Esophagus squamous epithelium (tissue), 5 donors: Measurements from ENCODE around the gene SETMAR. TPM values are rescaled to one million over a fixed set of nuclear protein-coding genes. Genes with fewer than 3 reads are reported as not detected.

Experiments used
- DNase-seq: peaks from one replicate; lab custom pipeline; 2025; lab: John Stamatoyannopoulos, UW
- H3K27ac ChIP-seq, 4 donors: fragments of 200-600 bp; sonication (generic); one replicate each; pipeline ENCODE4 v1.5.1; 2016 to 2019; ENCODE audit warnings: mild to moderate bottlenecking in 1 of 4
- H3K27me3 ChIP-seq, 4 donors: fragments of 200-600 bp; sonication (generic); 1 replicate in 3 of 4; 2 replicates in 1 of 4; pipeline versions ENCODE4 v1.5.1 to v1.6.0; 2017 to 2021; ENCODE audit warnings: antibody characterized with exemption in 1 of 4
- H3K36me3 ChIP-seq, 3 donors: fragments of 200-600 bp; sonication (generic); one replicate each; pipeline ENCODE4 v1.5.1; 2016 to 2019
- H3K4me1 ChIP-seq, 3 donors: fragments of 200-600 bp; sonication (generic); one replicate each; pipeline ENCODE4 v1.5.1; 2017 to 2019
- H3K4me3 ChIP-seq, 4 donors: fragments of 200-600 bp; sonication (generic); 1 replicate in 3 of 4; 2 replicates in 1 of 4; pipeline ENCODE4 v1.5.1; 2016 to 2019; ENCODE audit warnings: mild to moderate bottlenecking in 2 of 4, moderate library complexity in 1 of 4
- H3K9me3 ChIP-seq, 3 donors: fragments of 200-600 bp; sonication (generic); one replicate each; pipeline ENCODE4 v1.5.1; 2016 to 2019
- POLR2A ChIP-seq, 4 donors: fragments of 450-650 bp; IDR thresholded peaks; one replicate each; pipeline ENCODE4 v1.6.1; 2017; ENCODE audit warnings: antibody characterized with exemption in 4 of 4, mild to moderate bottlenecking in 4 of 4, moderate library complexity in 3 of 4
- WGBS, 2 donors: methylation state at CpG; one replicate each; pipeline ENCODE4 v1.1.5; 2018; 5-methylcytosine and 5-hydroxymethylcytosine counted together
- intact Hi-C: fragments of 100-400 bp; cut with DNase I; formaldehyde crosslinking; loops from one replicate; pipeline ENCODE4 v1.15.0; 2022
- total RNA-seq, 4 donors: library from RNA; depleted of rRNA; stranded (reverse); fragments of >200 nt; gene quantifications; one replicate each; pipeline ENCODE4 v1.1.0, GENCODE V29; 2016
- TF ChIP-seq, protein P1 (sequence below), 6 experiments: fragments of 450-650 bp in 4 of 6; fragments of 200-600 bp in 2 of 6; sonication (generic) in 2 of 6; IDR thresholded peaks; one replicate each; pipeline ENCODE4 v1.5.1; 2016 to 2019; ENCODE audit warnings: antibody characterized with exemption in 6 of 6, mild to moderate bottlenecking in 4 of 6, moderate library complexity in 4 of 6
- donor health status: DM: yes; HTN: yes; CAD: no.

SETMAR gene
- total RNA-seq, 4 donors from 2014 or later: 11.4 to 28.6 (median 16.0) TPM

DNA sequence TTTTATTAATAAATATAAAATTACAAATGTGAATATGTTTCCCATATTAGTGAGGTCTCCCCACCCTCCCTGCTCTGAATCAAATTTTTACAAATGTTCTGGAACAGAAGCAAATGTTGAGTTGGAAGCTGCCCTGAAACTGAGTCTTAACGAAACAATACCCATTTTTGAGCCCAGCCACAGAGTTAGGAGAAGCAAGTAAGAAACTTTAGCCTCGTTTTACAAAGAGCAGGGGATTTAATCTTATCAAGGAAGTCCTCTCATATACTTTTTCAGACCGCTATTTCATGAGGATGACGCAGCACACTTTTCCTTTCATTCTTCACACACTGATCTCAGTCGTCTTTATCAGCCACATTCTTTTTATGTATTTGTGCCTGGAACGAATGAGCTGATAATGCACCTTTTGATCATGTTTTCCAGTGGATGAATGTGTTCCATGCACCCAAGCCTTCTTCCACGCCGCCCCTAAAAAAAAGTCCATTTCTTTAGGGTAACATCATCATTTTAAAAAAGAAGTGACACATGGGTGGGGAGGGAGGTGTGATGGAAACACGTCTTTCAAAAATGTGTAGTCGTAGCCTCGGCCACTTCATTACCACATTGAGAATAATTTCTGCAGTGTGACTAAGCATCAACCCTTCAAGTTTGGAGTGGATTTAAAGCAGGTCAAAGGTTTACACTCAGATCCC lies 48.1 kb downstream of the SETMAR start:
- no peak for DNase-seq
- H3K9me3 ChIP-seq: no peaks in the 10 kb centered on the region
- intact Hi-C loops: loop anchor here (5.0 kb wide), 1 partner anchor 281 kb away; no protein-coding TSS in a partner anchor
- no peaks in the 10 kb centered on the region for H3K27me3 ChIP-seq
- no peaks in the 10 kb centered on the region for H3K36me3 ChIP-seq
- peak overlapping the region in 3 of 4 donors; percentile 25 to 37 (median 36) for H3K27ac ChIP-seq
- H3K4me1 ChIP-seq: peaks cover 0 to 11% (median 0%) of the 10 kb centered on the region in 3 donors
- 43% methylated on average over 11 of the region's 11 CpGs for WGBS, 2 donors
- TF ChIP-seq, protein P1, sequence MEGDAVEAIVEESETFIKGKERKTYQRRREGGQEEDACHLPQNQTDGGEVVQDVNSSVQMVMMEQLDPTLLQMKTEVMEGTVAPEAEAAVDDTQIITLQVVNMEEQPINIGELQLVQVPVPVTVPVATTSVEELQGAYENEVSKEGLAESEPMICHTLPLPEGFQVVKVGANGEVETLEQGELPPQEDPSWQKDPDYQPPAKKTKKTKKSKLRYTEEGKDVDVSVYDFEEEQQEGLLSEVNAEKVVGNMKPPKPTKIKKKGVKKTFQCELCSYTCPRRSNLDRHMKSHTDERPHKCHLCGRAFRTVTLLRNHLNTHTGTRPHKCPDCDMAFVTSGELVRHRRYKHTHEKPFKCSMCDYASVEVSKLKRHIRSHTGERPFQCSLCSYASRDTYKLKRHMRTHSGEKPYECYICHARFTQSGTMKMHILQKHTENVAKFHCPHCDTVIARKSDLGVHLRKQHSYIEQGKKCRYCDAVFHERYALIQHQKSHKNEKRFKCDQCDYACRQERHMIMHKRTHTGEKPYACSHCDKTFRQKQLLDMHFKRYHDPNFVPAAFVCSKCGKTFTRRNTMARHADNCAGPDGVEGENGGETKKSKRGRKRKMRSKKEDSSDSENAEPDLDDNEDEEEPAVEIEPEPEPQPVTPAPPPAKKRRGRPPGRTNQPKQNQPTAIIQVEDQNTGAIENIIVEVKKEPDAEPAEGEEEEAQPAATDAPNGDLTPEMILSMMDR (IDR thresholded peaks at IDR 0.05): no peak
- TF ChIP-seq POLR2A (IDR thresholded peaks at IDR 0.05): no peak
- H3K4me3 ChIP-seq: peak overlapping the region in 3 of 4 donors; percentile 11 to 46 (median 24)

DNA sequence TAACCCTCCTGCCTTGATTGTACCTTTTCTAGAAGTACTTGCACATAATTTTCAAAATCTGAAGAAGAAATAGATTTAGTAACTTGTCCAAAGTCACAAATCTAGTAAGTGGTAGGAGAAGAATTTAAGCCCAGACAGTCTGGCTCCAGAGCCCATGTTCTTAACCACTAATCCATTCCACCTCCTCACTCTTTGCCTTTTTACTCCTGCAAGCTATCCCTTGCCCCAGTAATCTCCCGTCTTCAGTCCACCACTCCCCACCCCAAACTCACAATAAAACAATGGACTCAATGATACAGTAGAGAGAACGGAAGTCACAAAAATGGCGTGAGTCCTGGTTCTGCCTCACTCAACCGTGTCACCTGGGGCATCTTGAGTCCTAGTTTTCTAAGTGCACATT lies 48.7 kb downstream of the SETMAR start:
- peaks cover 0 to 15% (median 0%) of the 10 kb centered on the region in 3 donors for H3K4me1 ChIP-seq
- TF ChIP-seq, protein P1 (IDR thresholded peaks at IDR 0.05): no peak
- TF ChIP-seq POLR2A (IDR thresholded peaks at IDR 0.05): no peak
- H3K9me3 ChIP-seq: no peaks in the 10 kb centered on the region
- peak overlapping the region in 1 of 4 donors; percentile 36 for H3K27ac ChIP-seq
- no peaks in the 10 kb centered on the region for H3K36me3 ChIP-seq
- 85 to 90% methylated on average over 4 of the region's 4 CpGs for WGBS, 2 donors
- intact Hi-C loops: loop anchor here (5.0 kb wide), 1 partner anchor 280 kb away; no protein-coding TSS in a partner anchor
- DNase-seq: no peak
- no peaks in the 10 kb centered on the region for H3K27me3 ChIP-seq
- no peak overlapping the region for H3K4me3 ChIP-seq

DNA sequence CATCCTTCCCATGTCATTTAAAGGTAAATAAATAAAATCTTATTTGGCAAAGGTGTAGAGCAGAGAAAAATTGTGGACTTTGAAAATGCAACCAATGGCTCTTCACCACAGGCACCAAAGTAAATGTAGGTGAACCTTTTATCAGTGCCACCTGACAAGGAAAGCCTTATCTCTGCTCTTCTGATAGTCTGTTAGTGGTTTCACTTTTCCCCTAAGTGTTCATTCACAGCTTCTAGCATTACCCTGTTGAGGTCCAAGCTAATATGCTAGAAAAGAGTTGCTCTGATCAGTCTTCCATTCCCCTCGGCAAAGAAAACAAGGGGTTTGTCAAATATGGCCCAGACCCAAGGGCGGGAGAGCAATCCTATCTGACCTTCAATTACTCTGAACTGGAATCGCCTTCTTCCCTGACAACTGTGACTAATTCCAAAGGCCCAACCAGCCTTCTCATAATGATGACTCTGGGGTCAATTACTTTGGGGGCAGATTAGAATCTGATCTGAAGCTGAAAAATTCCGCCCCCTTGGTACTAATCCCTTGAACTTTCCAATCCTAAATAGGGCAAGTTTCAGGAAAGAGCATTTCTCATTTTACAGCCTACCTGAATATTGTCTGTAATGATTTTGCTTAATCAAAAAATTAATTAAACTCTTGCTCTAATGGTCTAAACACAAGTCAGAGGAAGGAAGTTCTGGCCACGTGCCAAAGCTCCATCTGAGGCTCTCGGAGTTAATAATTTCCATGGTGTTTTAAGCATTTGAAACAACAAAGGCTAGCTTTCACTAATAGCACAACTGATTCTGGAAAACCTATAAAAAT lies 52.4 kb downstream of the SETMAR start:
- WGBS, 2 donors: 52 to 64% methylated on average over 6 of the region's 6 CpGs
- H3K9me3 ChIP-seq: no peaks in the 10 kb centered on the region
- TF ChIP-seq POLR2A (IDR thresholded peaks at IDR 0.05): no peak
- TF ChIP-seq, protein P1 (IDR thresholded peaks at IDR 0.05): no peak
- no peak overlapping the region for H3K27ac ChIP-seq
- intact Hi-C loops: no loop called here
- H3K36me3 ChIP-seq: no peaks in the 10 kb centered on the region
- DNase-seq: no peak
- H3K27me3 ChIP-seq: no peaks in the 10 kb centered on the region
- H3K4me3 ChIP-seq: no peak overlapping the region
- H3K4me1 ChIP-seq: peaks cover 0 to 15% (median 0%) of the 10 kb centered on the region in 3 donors

DNA sequence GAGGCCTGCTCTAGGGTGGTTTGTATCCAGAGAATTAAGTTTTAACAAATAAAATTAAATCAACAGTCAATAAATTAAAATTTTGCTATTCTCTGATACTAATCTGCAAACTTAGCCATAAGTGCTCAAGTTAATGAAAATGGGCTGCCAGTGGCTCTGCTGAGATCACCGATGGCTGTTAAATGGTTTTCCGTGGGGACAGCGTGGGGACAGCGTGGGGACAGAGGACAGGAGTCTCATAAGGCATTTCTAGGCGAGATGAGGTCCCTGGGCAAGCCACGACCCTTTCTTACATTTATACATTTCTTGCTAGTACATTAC lies 53.0 kb downstream of the SETMAR start:
- TF ChIP-seq POLR2A (IDR thresholded peaks at IDR 0.05): no peak
- TF ChIP-seq, protein P1 (IDR thresholded peaks at IDR 0.05): no peak
- Histone ChIP-seq H3K27me3 (no peaks in the 10 kb centered on the region), H3K36me3 (peaks cover 0 to 6% (median 0%) of the 10 kb centered on the region in 3 donors), H3K9me3 (no peaks in the 10 kb centered on the region), H3K4me1 (peaks cover 0 to 15% (median 0%) of the 10 kb centered on the region in 3 donors), H3K4me3 (no peak overlapping the region), H3K27ac (no peak overlapping the region)
- intact Hi-C loops: no loop called here
- DNase-seq: no peak
- 84 to 97% methylated on average over 6 of the region's 6 CpGs for WGBS, 2 donors
